Spleen (tissue), 11 donors: ENCODE data around the gene MYT1. TPM values are rescaled to one million over a fixed set of nuclear protein-coding genes. Genes with fewer than 3 reads are reported as not detected.

Experiments used
- DNase-seq: peaks from one replicate; pipeline ENCODE4 v3.0.0-alpha.2; 2020
- H3K27ac ChIP-seq, 8 donors: fragments of 200-600 bp; sonication (generic) in 7 of 8; 1 replicate in 4 of 8; 2 replicates in 4 of 8; pipeline versions ENCODE4 v1.5.0 to v1.8.0; 2016 to 2021; ENCODE audit warnings: inconsistent platforms in 4 of 8, mild to moderate bottlenecking in 4 of 8, moderate library complexity in 1 of 8
- H3K27me3 ChIP-seq, 7 donors: fragments of 200-600 bp; sonication (generic) in 6 of 7; replicated peaks in 1 of 7; 1 replicate in 4 of 7; 2 replicates in 3 of 7; pipeline versions ENCODE4 v1.5.0 to v1.8.0; 2016 to 2021; ENCODE audit warnings: inconsistent platforms in 3 of 7, mild to moderate bottlenecking in 1 of 7
- H3K36me3 ChIP-seq, 6 donors: fragments of 200-600 bp; sonication (generic) in 5 of 6; 1 replicate in 4 of 6; 2 replicates in 2 of 6; pipeline versions ENCODE4 v1.5.0 to v1.8.0; 2016 to 2021; ENCODE audit warnings: inconsistent platforms in 2 of 6
- H3K4me1 ChIP-seq, 6 donors: fragments of 200-600 bp; sonication (generic) in 5 of 6; 1 replicate in 3 of 6; 2 replicates in 3 of 6; pipeline versions ENCODE4 v1.5.0 to v1.8.0; 2016 to 2021; ENCODE audit warnings: inconsistent platforms in 3 of 6
- H3K4me3 ChIP-seq, 8 donors: fragments of 200-600 bp; sonication (generic) in 7 of 8; 1 replicate in 4 of 8; 2 replicates in 4 of 8; pipeline versions ENCODE4 v1.5.0 to v1.8.0; 2016 to 2021; ENCODE audit warnings: inconsistent platforms in 4 of 8, mild to moderate bottlenecking in 4 of 8, moderate library complexity in 2 of 8
- H3K9me3 ChIP-seq, 8 donors: fragments of 200-600 bp; sonication (generic) in 7 of 8; 1 replicate in 4 of 8; 2 replicates in 4 of 8; pipeline versions ENCODE4 v1.5.0 to v1.8.0; 2016 to 2021; ENCODE audit warnings: inconsistent platforms in 4 of 8
- CTCF ChIP-seq, 11 experiments: fragments of 200-600 bp in 7 of 11; fragments of 450-650 bp in 4 of 11; sonication (generic) in 4 of 11; IDR thresholded peaks in 8 of 11; conservative IDR thresholded peaks in 3 of 11; 1 replicate in 7 of 11; 2 replicates in 4 of 11; pipeline versions ENCODE4 v1.4.0 to v1.8.0; 2016 to 2021; ENCODE audit warnings: antibody characterized with exemption in 11 of 11, inconsistent platforms in 4 of 11, mild to moderate bottlenecking in 1 of 11
- POLR2A ChIP-seq, 3 donors: fragments of 450-650 bp; IDR thresholded peaks; one replicate each; pipeline ENCODE4 v1.5.1; 2017; ENCODE audit warnings: antibody characterized with exemption in 3 of 3, mild to moderate bottlenecking in 1 of 3
- POLR2AphosphoS5 ChIP-seq, 3 donors: sonication (generic); formaldehyde crosslinking; IDR thresholded peaks; one replicate each; pipeline ENCODE4 v1.5.1; 2017; ENCODE audit warnings: antibody characterized with exemption in 3 of 3
- WGBS, 5 donors: extraction: QIAGEN DNeasy Blood & Tissue Kit in 3 of 5; methylation state at CpG; one replicate each; pipeline versions ENCODE4 v1.1.5 to v1.1.7; 2013 to 2018; 5-methylcytosine and 5-hydroxymethylcytosine counted together
- intact Hi-C: fragments of 100-400 bp; cut with DNase I; formaldehyde crosslinking; loops from one replicate; pipeline ENCODE4 v1.15.0; 2023; ENCODE audit warnings: low total_unique reads
- polyA plus RNA-seq, 3 donors: library from polyadenylated mRNA; stranded (reverse); fragments of 200-250 nt; gene quantifications; one replicate each; pipeline ENCODE4 v1.2.1, GENCODE V29; 2013
- total RNA-seq, 7 donors: library from RNA; depleted of rRNA in 3 of 7; stranded (reverse); fragments of >200 nt in 3 of 7; fragmentation: NEBNext Ultra II Directional in 4 of 7; extraction: Animal tissue kit (Norgen Biotek cat#: 25700) in 4 of 7; gene quantifications; one replicate each; pipeline versions ENCODE4 v1.1.0 to v1.2.1, GENCODE V29; 2016 to 2021
- donor health status: healthy with polysubstance abuse.
- donor health status: DM: no; HTN: no; CAD: no; lungs with moderate emphysema.
- donor health status: DM: no; HTN: no; CAD: no.
- donor health status: Bipolar disorder and iron deficiency.
- donor health status: healthy.
- donor health status: DM: no; HTN: no; CAD: no.
- donor health status: DM: yes; HTN: yes; CAD: no.

The MYT1 gene
- total and polyA plus RNA-seq, 10 donors = 0.08 to 2.2 (median 0.60) TPM; not detected in 3

GRCh38 chr20:64246616-64247306, 82.5 kb downstream of the MYT1 start:
- Histone ChIP-seq H3K27me3 (peaks cover 0 to 41% (median 13%) of the 10 kb centered on the region in 7 donors), H3K4me1 (no peaks in the 10 kb centered on the region), H3K9me3 (no peaks in the 10 kb centered on the region), H3K36me3 (no peaks in the 10 kb centered on the region), H3K27ac (no peak overlapping the region), H3K4me3 (no peak overlapping the region)
- DNase-seq = peak; percentile 66
- intact Hi-C loops = no loop called here
- WGBS, 5 donors = 73 to 85% (median 81%) methylated on average over 8 to 10 of the region's 10 CpGs
- TF ChIP-seq POLR2AphosphoS5 (IDR thresholded peaks at IDR 0.05) (no peak), CTCF (IDR thresholded peaks at IDR 0.05 in 8 of 11, conservative IDR thresholded peaks at IDR 0.05 in 3 of 11) (no peak), POLR2A (IDR thresholded peaks at IDR 0.05) (no peak)

GRCh38 chr20:64247307-64247618, 83.0 kb downstream of the MYT1 start:
- Histone ChIP-seq H3K9me3 (no peaks in the 10 kb centered on the region), H3K4me3 (no peak overlapping the region), H3K4me1 (no peaks in the 10 kb centered on the region), H3K27ac (no peak overlapping the region), H3K36me3 (no peaks in the 10 kb centered on the region), H3K27me3 (peaks cover 0 to 41% (median 13%) of the 10 kb centered on the region in 7 donors)
- peak; percentile 68 for DNase-seq
- WGBS, 5 donors = 64 to 86% (median 82%) methylated on average over 9 of the region's 9 CpGs
- intact Hi-C loops = no loop called here
- no peak for TF ChIP-seq POLR2A (IDR thresholded peaks at IDR 0.05)
- TF ChIP-seq POLR2AphosphoS5 (IDR thresholded peaks at IDR 0.05) = no peak
- TF ChIP-seq CTCF (IDR thresholded peaks at IDR 0.05 in 8 of 11, conservative IDR thresholded peaks at IDR 0.05 in 3 of 11) = no peak

- no peak for TF ChIP-seq CTCF (IDR thresholded peaks at IDR 0.05 in 8 of 11, conservative IDR thresholded peaks at IDR 0.05 in 3 of 11)
- TF ChIP-seq POLR2AphosphoS5 (IDR thresholded peaks at IDR 0.05) = no peak
- no peak for TF ChIP-seq POLR2A (IDR thresholded peaks at IDR 0.05)
- Histone ChIP-seq H3K36me3 (no peaks in the 10 kb centered on the region), H3K4me3 (no peak overlapping the region), H3K27me3 (peaks cover 0 to 46% (median 13%) of the 10 kb centered on the region in 7 donors), H3K27ac (no peak overlapping the region), H3K4me1 (peaks cover 0 to 6% (median 0%) of the 10 kb centered on the region in 6 donors), H3K9me3 (no peaks in the 10 kb centered on the region)
- intact Hi-C loops = no loop called here
- WGBS, 5 donors = 59 to 74% (median 63%) methylated on average over 22 to 33 of the region's 33 CpGs
- peak; percentile 63 for DNase-seq
Measured at GRCh38 chr20:64247970-64248841, 84.0 kb downstream of the MYT1 start.

- intact Hi-C loops = no loop called here
- Histone ChIP-seq H3K27ac (no peak overlapping the region), H3K9me3 (no peaks in the 10 kb centered on the region), H3K27me3 (peaks cover 0 to 35% (median 12%) of the 10 kb centered on the region in 7 donors), H3K36me3 (no peaks in the 10 kb centered on the region), H3K4me1 (peaks cover 0 to 10% (median 5%) of the 10 kb centered on the region in 6 donors), H3K4me3 (no peak overlapping the region)
- DNase-seq = no peak
- TF ChIP-seq CTCF (IDR thresholded peaks at IDR 0.05 in 8 of 11, conservative IDR thresholded peaks at IDR 0.05 in 3 of 11) (no peak), POLR2AphosphoS5 (IDR thresholded peaks at IDR 0.05) (no peak), POLR2A (IDR thresholded peaks at IDR 0.05) (no peak)
- WGBS, 5 donors = 81 to 93% (median 88%) methylated on average over 2 of the region's 2 CpGs
Measured at GRCh38 chr20:64250027-64250426, 85.8 kb downstream of the MYT1 start.
